ENCODE measurements around the gene LRRIQ1.

LRRIQ1 gene

DNA sequence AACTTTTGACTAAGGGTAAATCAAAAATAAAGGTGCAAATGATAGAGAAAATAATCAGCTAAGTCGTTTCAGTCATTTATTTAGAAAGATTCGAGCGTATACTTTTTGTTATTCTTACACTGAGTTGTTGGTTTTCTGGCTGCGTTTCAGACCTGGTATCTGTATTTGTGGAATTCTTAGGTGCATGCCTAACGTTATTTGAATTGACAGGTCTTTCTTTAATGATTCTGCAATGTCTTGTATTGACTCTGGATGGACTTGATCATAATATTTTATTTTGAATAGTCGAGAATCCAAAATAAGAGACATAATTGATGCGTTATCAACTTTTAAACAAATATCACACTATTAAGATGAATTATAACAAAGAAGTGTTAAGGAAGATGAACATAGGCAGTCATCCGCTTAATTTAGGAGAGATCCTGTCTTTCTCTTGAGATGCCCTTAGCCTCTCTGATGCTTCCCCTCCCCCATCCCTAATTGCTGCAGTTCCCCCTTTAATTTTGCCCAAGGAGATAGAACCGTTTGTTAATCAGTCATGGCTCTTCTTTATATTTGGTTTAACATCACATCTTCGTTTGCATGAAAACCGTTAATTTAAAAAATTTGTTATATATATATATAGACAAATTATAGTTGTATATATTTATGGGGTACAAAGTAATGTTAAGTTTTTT lies 245.6 kb downstream of the LRRIQ1 start:
- DNase-seq (ENCODE audit: low read depth): no peak

DNA sequence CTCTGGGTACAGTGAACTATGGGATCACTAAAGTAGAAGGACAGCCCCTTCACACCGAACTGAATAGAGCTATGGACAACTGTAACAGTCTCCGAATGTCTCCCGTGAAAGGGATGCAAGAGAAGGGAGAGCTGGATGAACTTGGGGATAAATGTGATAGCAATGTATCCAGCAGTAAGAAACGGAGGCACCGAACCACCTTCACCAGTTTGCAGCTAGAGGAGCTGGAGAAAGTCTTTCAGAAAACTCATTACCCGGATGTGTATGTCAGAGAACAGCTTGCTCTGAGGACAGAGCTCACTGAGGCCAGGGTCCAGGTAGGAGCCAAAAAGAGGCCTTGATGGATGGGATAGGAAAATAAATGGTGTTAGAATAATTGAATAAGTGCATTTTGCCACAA lies 247.4 kb downstream of the LRRIQ1 start:
- DNase-seq (ENCODE audit: low read depth): no peak
